Measurements from ENCODE around the gene LSAMP. TPM values are rescaled to one million over a fixed set of nuclear protein-coding genes. Genes with fewer than 3 reads are reported as not detected.

LSAMP gene
- total and polyA plus RNA-seq, 8 donors: 17.3 to 28.0 (median 26.0) TPM

DNA sequence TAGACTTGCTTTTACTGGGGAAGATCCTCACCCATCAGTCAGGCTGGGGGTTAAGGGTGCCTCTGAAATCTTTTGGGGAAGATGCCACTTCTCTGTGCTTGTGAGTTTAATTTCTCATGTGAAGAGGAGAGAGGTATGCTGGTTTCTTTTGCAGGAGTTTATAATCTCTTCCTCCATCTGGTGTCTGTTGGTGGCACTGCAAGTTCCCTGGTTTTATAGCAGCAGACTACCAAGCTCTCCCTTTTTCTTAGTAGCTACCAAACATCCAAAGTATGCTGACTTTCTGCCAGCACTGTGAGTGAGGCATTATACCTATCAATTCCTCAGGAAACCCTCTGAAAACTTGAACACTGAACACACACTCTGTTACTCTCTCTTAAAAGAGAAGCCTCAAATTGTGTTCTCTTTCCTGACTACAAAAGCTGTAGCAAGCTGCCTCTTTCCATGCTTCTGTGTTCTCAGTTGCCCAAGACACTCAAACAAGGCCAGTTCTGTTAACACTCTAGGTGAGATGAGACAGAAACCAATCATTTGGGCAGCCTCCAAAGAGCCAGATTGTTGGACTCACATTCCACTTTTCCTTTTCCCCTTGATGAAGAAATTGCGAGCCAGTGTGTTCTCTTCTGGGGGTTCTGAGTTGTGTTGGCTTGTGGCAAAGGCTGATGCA lies 522.5 kb downstream of the LSAMP start:
- no peaks in the 10 kb centered on the region for H3K27me3 ChIP-seq
- DNase-seq: no peak
- intact Hi-C loops (cut with DNase I): no loop called here

DNA sequence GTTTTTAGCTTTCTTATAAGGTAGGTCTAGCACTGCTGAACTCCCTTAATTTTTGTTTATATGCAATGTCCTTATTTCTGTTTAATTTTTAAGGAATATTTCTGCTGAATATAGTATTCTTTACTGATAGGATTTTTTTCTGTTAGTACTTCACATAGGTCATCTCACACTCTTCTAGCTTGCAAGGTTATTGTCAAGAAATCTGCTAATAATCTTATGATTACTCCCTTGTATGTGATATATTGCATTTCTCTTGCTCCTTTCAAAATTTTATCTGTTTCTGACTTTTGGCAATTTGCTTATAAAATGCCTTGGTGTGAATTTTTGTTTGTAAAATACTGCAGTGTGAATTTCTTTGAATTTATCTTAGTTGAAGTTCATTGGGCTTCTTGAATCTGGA lies 523.6 kb downstream of the LSAMP start:
- H3K27me3 ChIP-seq: no peaks in the 10 kb centered on the region
- H3K36me3 ChIP-seq: no peaks in the 10 kb centered on the region
- H3K9me3 ChIP-seq: peaks cover 0 to 4% of the 10 kb centered on the region in 2 donors
- DNase-seq (no peak), ATAC-seq (no peak)
- no peaks in the 10 kb centered on the region for H3K4me1 ChIP-seq
- H3K4me3 ChIP-seq: no peak overlapping the region
- TF ChIP-seq, protein P1, sequence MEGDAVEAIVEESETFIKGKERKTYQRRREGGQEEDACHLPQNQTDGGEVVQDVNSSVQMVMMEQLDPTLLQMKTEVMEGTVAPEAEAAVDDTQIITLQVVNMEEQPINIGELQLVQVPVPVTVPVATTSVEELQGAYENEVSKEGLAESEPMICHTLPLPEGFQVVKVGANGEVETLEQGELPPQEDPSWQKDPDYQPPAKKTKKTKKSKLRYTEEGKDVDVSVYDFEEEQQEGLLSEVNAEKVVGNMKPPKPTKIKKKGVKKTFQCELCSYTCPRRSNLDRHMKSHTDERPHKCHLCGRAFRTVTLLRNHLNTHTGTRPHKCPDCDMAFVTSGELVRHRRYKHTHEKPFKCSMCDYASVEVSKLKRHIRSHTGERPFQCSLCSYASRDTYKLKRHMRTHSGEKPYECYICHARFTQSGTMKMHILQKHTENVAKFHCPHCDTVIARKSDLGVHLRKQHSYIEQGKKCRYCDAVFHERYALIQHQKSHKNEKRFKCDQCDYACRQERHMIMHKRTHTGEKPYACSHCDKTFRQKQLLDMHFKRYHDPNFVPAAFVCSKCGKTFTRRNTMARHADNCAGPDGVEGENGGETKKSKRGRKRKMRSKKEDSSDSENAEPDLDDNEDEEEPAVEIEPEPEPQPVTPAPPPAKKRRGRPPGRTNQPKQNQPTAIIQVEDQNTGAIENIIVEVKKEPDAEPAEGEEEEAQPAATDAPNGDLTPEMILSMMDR (IDR thresholded peaks at IDR 0.05): no peak
- intact Hi-C loops (cut with DNase I): no loop called here
- no peak overlapping the region for H3K27ac ChIP-seq

More for the DNA sequence above, 522.5 kb downstream of the LSAMP start:
- H3K27ac ChIP-seq: no peak overlapping the region
- no peaks in the 10 kb centered on the region for H3K36me3 ChIP-seq
- H3K4me1 ChIP-seq: no peaks in the 10 kb centered on the region
- ATAC-seq: peak; percentile 68
- H3K4me3 ChIP-seq: no peak overlapping the region
- peaks cover 0 to 4% of the 10 kb centered on the region in 2 donors for H3K9me3 ChIP-seq
- TF ChIP-seq, protein P1 (IDR thresholded peaks at IDR 0.05): peak in 1 of 2 donors; percentile 18

DNA sequence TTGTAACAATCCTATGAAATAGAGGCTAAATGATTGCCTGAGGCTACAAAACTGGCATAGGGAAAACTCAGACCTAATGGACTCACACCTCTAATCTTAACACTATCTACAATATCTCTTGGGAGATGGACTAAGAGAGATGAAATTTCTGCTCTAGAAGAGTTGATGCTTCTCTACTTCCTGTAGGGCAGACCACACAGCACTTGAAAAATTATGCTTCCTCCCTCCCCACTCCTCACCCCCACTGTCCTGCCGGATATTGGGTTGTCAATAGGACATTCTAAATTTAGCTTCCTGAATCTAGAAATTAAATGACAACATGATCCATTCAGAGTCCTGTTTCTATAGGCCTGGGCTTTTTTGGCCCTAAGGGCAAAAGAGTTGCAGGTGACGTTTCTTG lies 526.4 kb downstream of the LSAMP start:
- ATAC-seq (no peak), DNase-seq (no peak)
- no peak overlapping the region for H3K4me3 ChIP-seq
- no peak overlapping the region for H3K27ac ChIP-seq
- H3K4me1 ChIP-seq: no peaks in the 10 kb centered on the region
- TF ChIP-seq, protein P1 (IDR thresholded peaks at IDR 0.05): no peak
- no peaks in the 10 kb centered on the region for H3K27me3 ChIP-seq
- intact Hi-C loops (cut with DNase I): no loop called here
- H3K36me3 ChIP-seq: no peaks in the 10 kb centered on the region
- H3K9me3 ChIP-seq: peaks cover 0 to 4% of the 10 kb centered on the region in 2 donors

DNA sequence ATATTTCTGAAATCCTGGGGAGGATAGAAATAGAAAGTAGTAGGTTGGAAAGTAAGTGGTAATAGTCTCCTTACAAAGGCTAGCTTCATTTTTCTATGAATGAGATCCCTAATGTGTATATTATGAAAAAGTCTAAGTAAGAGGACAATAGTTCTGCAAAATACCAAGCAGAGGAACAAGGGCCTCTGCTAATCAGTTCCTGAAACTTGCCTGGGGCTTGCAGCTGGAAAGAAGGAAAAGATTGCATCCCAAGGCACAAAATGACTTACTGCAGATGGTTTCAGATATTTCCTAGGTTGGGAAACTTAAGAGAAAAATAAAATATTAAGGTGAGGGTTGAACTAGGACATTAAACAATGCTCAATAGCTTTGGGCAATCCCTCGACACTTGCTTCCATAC lies 528.4 kb downstream of the LSAMP start:
- Histone ChIP-seq H3K4me3 (no peak overlapping the region), H3K27ac (no peak overlapping the region), H3K4me1 (no peaks in the 10 kb centered on the region), H3K9me3 (peaks cover 0 to 1% of the 10 kb centered on the region in 2 donors), H3K36me3 (no peaks in the 10 kb centered on the region), H3K27me3 (no peaks in the 10 kb centered on the region)
- TF ChIP-seq, protein P1 (IDR thresholded peaks at IDR 0.05): no peak
- DNase-seq (no peak), ATAC-seq (no peak)
- intact Hi-C loops (cut with DNase I): no loop called here

DNA sequence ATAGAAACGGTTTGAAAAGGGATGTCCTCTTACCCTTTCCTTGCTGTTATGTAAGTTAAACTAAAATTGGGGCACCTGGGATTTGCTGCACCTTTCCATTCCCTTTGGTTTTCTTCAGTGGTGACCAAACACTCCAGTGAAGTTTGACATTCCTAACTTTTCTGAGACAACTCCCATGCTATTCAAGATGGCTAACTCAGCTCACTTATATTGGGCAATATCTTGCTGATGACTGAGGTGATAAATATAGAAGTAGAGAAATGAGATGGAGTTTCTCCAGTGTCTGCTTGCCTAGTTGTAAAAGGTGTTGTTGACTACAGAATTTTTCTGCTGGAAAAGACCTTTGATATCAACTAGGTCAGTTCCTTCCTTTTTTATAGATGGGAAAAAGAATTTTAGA lies 530.2 kb downstream of the LSAMP start:
- no peaks in the 10 kb centered on the region for H3K27me3 ChIP-seq
- DNase-seq (no peak), ATAC-seq (no peak)
- H3K4me1 ChIP-seq: no peaks in the 10 kb centered on the region
- TF ChIP-seq, protein P1 (IDR thresholded peaks at IDR 0.05): no peak
- intact Hi-C loops (cut with DNase I): no loop called here
- no peak overlapping the region for H3K27ac ChIP-seq
- H3K4me3 ChIP-seq: no peak overlapping the region
- H3K9me3 ChIP-seq: no peaks in the 10 kb centered on the region
- no peaks in the 10 kb centered on the region for H3K36me3 ChIP-seq

Measured in left lung (tissue), 10 donors.